GM12872 (cell line): ENCODE results near the gene RNPEPL1.

Experiments
- TF ChIP-seq, protein P1 (sequence below): IDR thresholded peaks from 3 replicates; pipeline ENCODE4 v1.5.1; 2011; ENCODE audit warnings: low read depth, mild to moderate bottlenecking, low read length, moderate library complexity; ENCODE audit not compliant: insufficient read depth

The RNPEPL1 gene

GRCh38 chr2:240589850-240590525 is 21.7 kb downstream of the RNPEPL1 start:
- TF ChIP-seq, protein P1, sequence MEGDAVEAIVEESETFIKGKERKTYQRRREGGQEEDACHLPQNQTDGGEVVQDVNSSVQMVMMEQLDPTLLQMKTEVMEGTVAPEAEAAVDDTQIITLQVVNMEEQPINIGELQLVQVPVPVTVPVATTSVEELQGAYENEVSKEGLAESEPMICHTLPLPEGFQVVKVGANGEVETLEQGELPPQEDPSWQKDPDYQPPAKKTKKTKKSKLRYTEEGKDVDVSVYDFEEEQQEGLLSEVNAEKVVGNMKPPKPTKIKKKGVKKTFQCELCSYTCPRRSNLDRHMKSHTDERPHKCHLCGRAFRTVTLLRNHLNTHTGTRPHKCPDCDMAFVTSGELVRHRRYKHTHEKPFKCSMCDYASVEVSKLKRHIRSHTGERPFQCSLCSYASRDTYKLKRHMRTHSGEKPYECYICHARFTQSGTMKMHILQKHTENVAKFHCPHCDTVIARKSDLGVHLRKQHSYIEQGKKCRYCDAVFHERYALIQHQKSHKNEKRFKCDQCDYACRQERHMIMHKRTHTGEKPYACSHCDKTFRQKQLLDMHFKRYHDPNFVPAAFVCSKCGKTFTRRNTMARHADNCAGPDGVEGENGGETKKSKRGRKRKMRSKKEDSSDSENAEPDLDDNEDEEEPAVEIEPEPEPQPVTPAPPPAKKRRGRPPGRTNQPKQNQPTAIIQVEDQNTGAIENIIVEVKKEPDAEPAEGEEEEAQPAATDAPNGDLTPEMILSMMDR = no peak

GRCh38 chr2:240590681-240591111 is 22.4 kb downstream of the RNPEPL1 start:
- TF ChIP-seq, protein P1 = no peak

DNA sequence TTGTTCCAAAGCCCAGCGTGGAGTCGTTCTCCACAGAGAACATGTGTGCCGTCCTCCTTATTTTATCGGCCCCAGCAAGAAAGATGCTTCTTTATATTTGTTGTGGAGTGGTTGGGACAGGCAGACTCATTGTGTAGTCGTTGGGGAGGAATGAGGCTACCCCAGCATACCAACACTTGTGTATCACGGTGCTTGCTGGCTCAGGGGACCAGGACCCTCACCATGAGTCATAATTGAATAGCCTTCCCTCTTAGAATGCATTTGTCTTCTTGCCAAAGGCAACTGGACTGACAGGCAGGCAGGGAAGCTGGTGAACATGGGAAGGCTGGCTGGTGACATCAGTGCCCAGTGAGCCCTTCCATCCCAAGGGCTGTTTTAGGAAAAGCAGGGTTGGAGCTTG is 22.9 kb downstream of the RNPEPL1 start:
- TF ChIP-seq, protein P1 = no peak

GRCh38 chr2:240591784-240592183 is 23.5 kb downstream of the RNPEPL1 start:
- TF ChIP-seq, protein P1 = no peak

GRCh38 chr2:240593026-240593702 is 24.9 kb downstream of the RNPEPL1 start:
- TF ChIP-seq, protein P1 = no peak

DNA sequence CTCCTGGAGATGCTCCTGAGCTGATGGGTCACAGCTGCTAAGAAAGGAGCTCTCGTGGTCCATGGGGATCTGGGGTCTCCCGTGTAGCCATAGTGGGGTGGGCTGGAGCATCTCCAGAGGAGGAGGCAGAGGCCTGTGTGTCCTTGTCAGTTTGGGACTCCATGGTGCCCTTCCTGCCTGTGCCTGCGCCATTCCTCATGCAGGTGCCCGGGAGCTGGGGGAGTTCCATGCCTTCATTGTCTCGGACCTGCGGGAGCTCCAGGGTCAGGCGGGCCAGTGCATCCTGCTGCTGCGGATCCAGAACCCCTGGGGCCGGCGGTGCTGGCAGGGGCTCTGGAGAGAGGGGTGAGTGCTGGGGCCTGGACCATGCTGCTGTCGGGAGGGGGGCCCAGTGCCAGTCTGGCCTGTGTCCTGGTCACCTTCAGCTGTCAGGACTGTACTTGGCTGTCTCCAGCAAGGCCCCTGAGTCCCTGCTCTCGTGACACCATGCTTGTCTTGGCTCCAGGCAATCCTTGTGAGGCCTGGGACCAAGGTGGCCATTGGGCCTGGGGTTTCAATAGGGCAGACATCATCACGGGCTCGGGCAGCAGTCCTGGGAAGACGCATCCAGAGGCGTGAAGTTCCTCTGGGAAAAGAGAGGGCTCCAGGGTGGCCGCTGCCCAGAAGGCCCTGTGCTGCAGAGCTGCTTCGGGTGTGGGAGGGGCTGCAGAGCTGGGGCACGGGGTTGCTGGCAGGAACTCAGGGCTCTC is 25.6 kb downstream of the RNPEPL1 start:
- TF ChIP-seq, protein P1 = no peak
